ENCODE results near the gene EPOP. TPM values are rescaled to one million over a fixed set of nuclear protein-coding genes. Genes with fewer than 3 reads are reported as not detected.

The EPOP gene
- total and polyA plus RNA-seq, 2 of the 13 experiments (the other 11 are each of a cell fraction or from before 2014, with no cell fraction given) = 14.7 to 37.8 TPM

DNA sequence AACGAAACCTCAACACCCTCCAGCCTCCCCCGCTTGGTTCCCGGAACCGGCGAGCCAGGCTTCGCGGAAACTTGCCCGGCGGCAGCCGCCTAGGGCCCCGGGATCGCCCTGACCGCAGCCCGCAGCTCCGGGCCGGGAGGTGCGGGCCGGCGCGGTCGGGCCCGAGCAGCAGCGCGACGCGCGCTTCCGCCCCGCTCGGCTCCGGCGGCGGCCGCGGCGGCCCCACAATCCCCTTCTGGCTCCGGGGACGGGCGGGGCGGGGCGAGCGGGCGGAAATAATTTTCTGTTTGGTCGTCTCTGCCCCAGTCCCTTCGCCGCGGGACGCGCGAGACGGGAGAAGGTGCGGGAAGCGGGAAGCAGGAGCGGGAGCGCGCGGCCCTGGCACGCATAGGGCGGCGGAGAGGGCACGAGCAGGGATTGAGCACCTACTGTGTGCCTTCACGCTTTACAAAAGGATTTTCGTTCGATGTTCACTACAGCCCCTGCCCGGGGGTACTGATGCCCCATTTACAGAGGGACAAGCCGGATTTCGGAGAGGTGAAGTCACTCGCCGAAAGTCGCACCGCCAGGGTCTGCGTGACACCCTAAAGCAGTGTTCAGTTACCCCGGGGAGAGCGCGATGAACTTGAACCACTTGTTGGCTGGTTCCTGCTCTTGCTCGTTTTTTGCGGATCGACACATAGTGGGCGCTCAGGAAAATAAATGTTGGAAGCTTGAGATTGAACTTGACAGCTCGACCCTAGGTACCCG, 27.6 kb upstream of the EPOP start (continued):
- TF ChIP-seq ZNF337 (CRISPR knock-in tag; IDR thresholded peaks at IDR 0.05; ENCODE audit: borderline replicate concordance, low read depth) (no peak), HMG20A (CRISPR knock-in tag; IDR thresholded peaks at IDR 0.05; ENCODE audit: borderline replicate concordance) (no peak), TAF15 (IDR thresholded peaks at IDR 0.05; ENCODE audit: low read depth, low read length, poor library complexity, severe bottlenecking) (peak; percentile 31), MEIS1 (CRISPR knock-in tag; IDR thresholded peaks at IDR 0.05; ENCODE audit: borderline replicate concordance) (no peak; the same call in none of the 2 replicates), ZNF577 (CRISPR knock-in tag; IDR thresholded peaks at IDR 0.05; ENCODE audit: borderline replicate concordance, low read depth) (no peak), NPAS2 (CRISPR knock-in tag; IDR thresholded peaks at IDR 0.05; ENCODE audit: borderline replicate concordance) (no peak), ZBTB8A (CRISPR knock-in tag; IDR thresholded peaks at IDR 0.05; ENCODE audit: borderline replicate concordance, low read depth) (no peak), GPN1 (CRISPR knock-in tag; IDR thresholded peaks at IDR 0.05; ENCODE audit: borderline replicate concordance) (0 out of 2 replicates have a peak, but pooled peaks have one; percentile 16)
- TF ChIP-seq, protein P1, sequence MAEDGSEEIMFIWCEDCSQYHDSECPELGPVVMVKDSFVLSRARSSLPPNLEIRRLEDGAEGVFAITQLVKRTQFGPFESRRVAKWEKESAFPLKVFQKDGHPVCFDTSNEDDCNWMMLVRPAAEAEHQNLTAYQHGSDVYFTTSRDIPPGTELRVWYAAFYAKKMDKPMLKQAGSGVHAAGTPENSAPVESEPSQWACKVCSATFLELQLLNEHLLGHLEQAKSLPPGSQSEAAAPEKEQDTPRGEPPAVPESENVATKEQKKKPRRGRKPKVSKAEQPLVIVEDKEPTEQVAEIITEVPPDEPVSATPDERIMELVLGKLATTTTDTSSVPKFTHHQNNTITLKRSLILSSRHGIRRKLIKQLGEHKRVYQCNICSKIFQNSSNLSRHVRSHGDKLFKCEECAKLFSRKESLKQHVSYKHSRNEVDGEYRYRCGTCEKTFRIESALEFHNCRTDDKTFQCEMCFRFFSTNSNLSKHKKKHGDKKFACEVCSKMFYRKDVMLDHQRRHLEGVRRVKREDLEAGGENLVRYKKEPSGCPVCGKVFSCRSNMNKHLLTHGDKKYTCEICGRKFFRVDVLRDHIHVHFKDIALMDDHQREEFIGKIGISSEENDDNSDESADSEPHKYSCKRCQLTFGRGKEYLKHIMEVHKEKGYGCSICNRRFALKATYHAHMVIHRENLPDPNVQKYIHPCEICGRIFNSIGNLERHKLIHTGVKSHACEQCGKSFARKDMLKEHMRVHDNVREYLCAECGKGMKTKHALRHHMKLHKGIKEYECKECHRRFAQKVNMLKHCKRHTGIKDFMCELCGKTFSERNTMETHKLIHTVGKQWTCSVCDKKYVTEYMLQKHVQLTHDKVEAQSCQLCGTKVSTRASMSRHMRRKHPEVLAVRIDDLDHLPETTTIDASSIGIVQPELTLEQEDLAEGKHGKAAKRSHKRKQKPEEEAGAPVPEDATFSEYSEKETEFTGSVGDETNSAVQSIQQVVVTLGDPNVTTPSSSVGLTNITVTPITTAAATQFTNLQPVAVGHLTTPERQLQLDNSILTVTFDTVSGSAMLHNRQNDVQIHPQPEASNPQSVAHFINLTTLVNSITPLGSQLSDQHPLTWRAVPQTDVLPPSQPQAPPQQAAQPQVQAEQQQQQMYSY (CRISPR knock-in tag; IDR thresholded peaks at IDR 0.05) = peak; percentile 19; the same call in 1 of the 2 replicates
- TF ChIP-seq, protein P2, sequence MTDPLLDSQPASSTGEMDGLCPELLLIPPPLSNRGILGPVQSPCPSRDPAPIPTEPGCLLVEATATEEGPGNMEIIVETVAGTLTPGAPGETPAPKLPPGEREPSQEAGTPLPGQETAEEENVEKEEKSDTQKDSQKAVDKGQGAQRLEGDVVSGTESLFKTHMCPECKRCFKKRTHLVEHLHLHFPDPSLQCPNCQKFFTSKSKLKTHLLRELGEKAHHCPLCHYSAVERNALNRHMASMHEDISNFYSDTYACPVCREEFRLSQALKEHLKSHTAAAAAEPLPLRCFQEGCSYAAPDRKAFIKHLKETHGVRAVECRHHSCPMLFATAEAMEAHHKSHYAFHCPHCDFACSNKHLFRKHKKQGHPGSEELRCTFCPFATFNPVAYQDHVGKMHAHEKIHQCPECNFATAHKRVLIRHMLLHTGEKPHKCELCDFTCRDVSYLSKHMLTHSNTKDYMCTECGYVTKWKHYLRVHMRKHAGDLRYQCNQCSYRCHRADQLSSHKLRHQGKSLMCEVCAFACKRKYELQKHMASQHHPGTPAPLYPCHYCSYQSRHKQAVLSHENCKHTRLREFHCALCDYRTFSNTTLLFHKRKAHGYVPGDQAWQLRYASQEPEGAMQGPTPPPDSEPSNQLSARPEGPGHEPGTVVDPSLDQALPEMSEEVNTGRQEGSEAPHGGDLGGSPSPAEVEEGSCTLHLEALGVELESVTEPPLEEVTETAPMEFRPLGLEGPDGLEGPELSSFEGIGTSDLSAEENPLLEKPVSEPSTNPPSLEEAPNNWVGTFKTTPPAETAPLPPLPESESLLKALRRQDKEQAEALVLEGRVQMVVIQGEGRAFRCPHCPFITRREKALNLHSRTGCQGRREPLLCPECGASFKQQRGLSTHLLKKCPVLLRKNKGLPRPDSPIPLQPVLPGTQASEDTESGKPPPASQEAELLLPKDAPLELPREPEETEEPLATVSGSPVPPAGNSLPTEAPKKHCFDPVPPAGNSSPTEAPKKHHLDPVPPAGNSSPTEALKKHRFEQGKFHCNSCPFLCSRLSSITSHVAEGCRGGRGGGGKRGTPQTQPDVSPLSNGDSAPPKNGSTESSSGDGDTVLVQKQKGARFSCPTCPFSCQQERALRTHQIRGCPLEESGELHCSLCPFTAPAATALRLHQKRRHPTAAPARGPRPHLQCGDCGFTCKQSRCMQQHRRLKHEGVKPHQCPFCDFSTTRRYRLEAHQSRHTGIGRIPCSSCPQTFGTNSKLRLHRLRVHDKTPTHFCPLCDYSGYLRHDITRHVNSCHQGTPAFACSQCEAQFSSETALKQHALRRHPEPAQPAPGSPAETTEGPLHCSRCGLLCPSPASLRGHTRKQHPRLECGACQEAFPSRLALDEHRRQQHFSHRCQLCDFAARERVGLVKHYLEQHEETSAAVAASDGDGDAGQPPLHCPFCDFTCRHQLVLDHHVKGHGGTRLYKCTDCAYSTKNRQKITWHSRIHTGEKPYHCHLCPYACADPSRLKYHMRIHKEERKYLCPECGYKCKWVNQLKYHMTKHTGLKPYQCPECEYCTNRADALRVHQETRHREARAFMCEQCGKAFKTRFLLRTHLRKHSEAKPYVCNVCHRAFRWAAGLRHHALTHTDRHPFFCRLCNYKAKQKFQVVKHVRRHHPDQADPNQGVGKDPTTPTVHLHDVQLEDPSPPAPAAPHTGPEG (CRISPR knock-in tag; IDR thresholded peaks at IDR 0.05) = peak; percentile 100
- TF ChIP-seq, protein P3, sequence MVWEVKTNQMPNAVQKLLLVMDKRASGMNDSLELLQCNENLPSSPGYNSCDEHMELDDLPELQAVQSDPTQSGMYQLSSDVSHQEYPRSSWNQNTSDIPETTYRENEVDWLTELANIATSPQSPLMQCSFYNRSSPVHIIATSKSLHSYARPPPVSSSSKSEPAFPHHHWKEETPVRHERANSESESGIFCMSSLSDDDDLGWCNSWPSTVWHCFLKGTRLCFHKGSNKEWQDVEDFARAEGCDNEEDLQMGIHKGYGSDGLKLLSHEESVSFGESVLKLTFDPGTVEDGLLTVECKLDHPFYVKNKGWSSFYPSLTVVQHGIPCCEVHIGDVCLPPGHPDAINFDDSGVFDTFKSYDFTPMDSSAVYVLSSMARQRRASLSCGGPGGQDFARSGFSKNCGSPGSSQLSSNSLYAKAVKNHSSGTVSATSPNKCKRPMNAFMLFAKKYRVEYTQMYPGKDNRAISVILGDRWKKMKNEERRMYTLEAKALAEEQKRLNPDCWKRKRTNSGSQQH (CRISPR knock-in tag; IDR thresholded peaks at IDR 0.05; ENCODE audit: low read depth) = peak; percentile 40; the same call in 1 of the 2 replicates
- TF ChIP-seq, protein P4, sequence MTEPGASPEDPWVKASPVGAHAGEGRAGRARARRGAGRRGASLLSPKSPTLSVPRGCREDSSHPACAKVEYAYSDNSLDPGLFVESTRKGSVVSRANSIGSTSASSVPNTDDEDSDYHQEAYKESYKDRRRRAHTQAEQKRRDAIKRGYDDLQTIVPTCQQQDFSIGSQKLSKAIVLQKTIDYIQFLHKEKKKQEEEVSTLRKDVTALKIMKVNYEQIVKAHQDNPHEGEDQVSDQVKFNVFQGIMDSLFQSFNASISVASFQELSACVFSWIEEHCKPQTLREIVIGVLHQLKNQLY (CRISPR knock-in tag; IDR thresholded peaks at IDR 0.05) = 0 out of 2 replicates have a peak, but pooled peaks have one; percentile 19
